ENCODE results near the gene TRIM9.
"Not testable (repeated sequence)": the region's sequence is repeated elsewhere in the genome, so short reads cannot be mapped to it uniquely, and the experiment has no call there.

The TRIM9 gene

DNA sequence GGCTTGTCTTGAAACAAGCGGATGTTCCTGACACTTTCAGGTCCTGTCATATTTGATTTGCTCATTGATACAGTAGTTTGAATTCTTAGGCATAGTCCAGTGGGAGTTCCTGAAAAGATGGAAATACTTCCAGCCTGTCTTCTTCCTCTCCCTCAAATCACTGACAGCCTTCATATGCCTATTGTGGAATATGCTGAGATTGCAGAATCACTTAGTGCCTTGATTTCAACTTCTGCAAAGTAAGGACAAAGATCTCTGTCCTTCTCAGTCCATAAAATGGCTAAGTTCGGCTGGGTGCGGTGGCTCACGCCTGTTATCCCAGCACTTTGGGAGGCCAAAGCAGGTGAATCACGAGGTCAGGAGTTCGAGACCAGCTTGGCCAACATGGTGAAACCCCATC, 143.9 kb downstream of the TRIM9 start:
- ATAC-seq (no peak), DNase-seq (ENCODE audit: low spot score in 2 of 2) (no peak)
- H3K9me3 Mint-ChIP-seq: no peaks in the 10 kb centered on the region
- H3K27ac Mint-ChIP-seq: no peak overlapping the region
- H3K4me1 Mint-ChIP-seq: peaks cover 8% of the 10 kb centered on the region
- no peak overlapping the region for H3K4me3 Mint-ChIP-seq
- peaks cover 6% of the 10 kb centered on the region for H3K36me3 Mint-ChIP-seq

DNA sequence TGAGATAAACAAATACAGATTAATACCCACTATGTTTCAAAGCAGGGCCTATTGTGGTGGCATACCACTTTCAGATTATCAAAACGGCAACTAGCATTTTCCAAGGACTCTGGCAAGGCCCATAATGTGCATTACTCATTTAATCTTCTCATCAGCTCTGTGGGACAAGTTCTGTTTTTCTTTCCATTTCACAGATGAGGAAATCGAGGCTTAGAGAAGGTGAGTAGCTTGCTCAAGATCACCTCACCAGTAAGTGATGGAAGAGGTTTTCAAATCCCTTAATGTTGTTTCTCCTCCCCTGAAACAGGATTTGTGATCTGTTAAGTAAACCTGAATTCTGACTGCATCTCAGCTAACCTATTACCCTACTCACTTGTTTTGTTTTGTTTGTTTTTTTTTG, 146.7 kb downstream of the TRIM9 start:
- ATAC-seq (no peak), DNase-seq (ENCODE audit: low spot score in 2 of 2) (no peak)
- Mint-ChIP-seq H3K27ac (no peak overlapping the region), H3K9me3 (no peaks in the 10 kb centered on the region), H3K36me3 (no peaks in the 10 kb centered on the region), H3K4me1 (peaks cover 8% of the 10 kb centered on the region), H3K4me3 (no peak overlapping the region)

DNA sequence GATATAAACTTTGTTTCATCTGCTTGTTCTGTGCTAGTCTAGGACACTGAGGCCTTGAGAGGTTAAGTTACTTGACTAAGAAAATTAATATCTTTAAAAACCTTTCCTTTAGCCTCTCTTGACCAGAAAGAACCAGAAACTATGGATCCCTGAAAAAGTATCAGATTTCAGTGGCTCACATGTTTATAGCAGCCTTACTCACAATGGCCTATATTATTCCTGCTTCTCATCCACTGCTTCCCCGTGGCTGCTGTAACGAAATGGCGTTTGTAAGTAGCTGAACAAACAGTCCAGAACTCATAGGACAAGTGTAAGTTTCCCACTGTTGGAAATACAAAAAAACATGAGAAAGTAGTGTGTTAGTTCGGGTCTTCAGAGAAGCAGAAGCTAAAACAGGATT, 147.5 kb downstream of the TRIM9 start:
- no peak for DNase-seq (ENCODE audit: low spot score in 2 of 2)
- no peaks in the 10 kb centered on the region for H3K9me3 Mint-ChIP-seq
- no peak overlapping the region for H3K27ac Mint-ChIP-seq
- H3K4me3 Mint-ChIP-seq: no peak overlapping the region
- H3K4me1 Mint-ChIP-seq: peaks cover 8% of the 10 kb centered on the region
- ATAC-seq: no peak
- no peaks in the 10 kb centered on the region for H3K36me3 Mint-ChIP-seq

DNA sequence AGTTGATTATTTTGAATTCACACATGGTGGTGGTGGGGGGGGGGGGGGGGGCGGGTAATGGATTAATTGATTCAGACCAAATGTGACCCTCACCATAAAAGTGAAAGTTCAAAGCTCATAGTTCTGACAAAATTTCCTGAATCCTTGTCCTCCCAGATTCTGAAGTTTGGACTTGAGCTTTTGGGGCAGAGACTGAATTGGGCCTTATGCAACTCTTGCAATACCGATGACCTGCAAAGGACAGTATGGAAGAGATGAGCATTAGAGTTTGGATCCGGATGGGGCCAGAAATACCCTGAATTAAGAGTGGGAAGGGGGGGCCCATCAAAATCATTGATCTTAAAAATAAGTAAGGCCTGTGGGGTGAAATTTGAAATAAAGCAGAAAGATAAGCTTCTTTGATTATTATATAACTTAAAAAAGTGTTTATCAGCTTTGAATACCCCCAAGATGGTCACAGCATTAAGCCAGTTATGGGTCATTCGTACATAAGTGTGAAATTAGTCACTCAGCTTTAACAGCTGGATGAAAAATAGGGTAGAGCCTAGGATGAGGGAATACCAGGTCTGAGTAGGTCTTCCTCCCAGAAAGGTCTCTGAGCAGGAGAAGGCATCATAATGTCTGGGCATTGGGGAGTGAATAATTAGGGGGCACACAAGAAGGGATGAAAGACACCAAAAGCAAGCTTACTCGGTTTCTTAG, 148.5 kb downstream of the TRIM9 start:
- peaks cover 8% of the 10 kb centered on the region for H3K4me1 Mint-ChIP-seq
- ATAC-seq (no peak), DNase-seq (ENCODE audit: low spot score in 2 of 2) (no peak)
- no peak overlapping the region for H3K4me3 Mint-ChIP-seq
- H3K27ac Mint-ChIP-seq: no peak overlapping the region
- H3K9me3 Mint-ChIP-seq: no peaks in the 10 kb centered on the region
- H3K36me3 Mint-ChIP-seq: no peaks in the 10 kb centered on the region

DNA sequence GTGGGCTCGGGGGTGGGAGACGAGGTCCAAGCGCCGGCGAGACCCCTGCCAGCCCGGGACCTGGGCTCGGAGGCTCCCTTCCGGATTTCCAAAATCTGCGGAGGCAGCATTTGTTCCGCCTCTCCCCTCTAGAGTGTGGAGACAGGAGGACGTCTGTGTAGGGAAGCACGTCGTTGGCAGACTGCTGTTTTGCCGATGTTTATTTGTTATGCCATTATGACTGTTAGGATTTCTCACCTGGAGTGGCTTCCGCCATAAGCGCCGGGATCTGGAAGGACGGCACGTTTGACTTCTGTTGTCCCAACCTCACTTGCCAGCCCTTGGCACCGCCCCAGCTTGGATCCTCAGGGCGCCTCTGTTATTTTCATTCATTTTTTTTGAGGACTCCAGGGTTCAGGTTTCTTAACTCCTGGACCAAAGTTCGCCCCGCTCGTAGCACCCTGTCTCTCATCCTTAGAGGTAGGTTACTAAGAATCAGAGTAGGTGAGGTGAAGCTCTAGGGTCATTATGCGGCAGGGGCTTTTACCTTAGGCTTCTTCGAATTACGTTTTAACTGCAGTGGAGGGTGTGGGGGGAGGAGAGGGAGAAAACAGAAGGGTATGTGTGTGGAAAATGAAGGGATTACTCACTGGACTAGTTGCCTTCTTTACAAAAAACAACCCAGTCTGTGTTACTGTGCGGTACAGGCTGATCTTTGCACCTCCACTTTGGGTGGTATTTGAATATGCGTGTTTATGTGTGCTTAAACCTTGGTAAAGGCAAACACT, 150.1 kb downstream of the TRIM9 start:
- H3K36me3 Mint-ChIP-seq: no peaks in the 10 kb centered on the region
- H3K9me3 Mint-ChIP-seq: no peaks in the 10 kb centered on the region
- peaks cover 8% of the 10 kb centered on the region for H3K4me1 Mint-ChIP-seq
- peak overlapping the region; percentile 78 for H3K4me3 Mint-ChIP-seq
- peak; percentile 39 for ATAC-seq
- no peak overlapping the region for H3K27ac Mint-ChIP-seq
- DNase-seq (ENCODE audit: low spot score in 2 of 2): no peak

DNA sequence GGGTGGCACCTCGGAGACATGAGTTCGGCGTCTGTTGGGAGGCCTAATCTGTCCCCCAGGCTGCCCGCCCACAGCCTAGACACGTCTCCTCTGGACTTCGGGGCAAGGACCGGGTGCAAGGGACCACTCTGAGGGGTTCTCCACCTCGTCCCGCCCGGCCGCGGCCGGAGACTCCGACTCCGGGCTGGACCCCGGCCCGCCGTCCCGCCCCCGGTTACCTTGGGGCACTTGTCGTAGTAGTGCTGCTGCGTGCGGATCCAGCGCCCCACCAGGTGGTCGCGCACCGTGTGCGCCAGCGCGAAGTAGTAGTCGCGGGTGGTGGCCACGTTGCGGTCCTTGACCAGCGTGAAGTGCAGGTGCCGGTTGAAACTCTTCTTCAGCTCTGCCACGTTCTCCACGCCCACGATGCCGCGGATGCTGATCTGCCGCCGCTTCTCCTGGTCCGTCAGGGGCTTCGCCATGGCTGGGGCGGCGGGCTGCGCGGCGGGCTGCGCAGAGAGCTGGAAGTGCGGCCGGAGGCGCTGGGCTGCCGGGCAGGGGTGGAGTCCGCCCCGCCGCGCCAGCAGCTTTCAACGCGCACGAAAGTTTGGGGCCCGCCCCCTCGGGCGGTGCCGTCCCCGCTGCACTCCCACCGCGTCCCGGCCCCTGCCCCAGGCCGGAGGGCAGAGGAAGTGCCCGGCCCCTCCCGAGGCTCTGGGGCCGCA, 150.8 kb downstream of the TRIM9 start, which contains the start of gene PYGL:
Gene PYGL, minus strand, starts transcription at position 541 of the 704 bp plus-strand sequence. Its CDS starts 80 bp downstream, at position 461.
- H3K27ac Mint-ChIP-seq: no peak within 1 kb of the TSS
- peaks cover 8% of the 10 kb centered on the region for H3K4me1 Mint-ChIP-seq
- peak within 1 kb of the TSS; percentile 78 for H3K4me3 Mint-ChIP-seq
- ATAC-seq (peak; percentile 81), DNase-seq (ENCODE audit: low spot score in 2 of 2) (peak; percentile 20 to 62)
- no peaks in the 10 kb centered on the region for H3K9me3 Mint-ChIP-seq
- H3K36me3 Mint-ChIP-seq: no peaks in the 10 kb centered on the region

DNA sequence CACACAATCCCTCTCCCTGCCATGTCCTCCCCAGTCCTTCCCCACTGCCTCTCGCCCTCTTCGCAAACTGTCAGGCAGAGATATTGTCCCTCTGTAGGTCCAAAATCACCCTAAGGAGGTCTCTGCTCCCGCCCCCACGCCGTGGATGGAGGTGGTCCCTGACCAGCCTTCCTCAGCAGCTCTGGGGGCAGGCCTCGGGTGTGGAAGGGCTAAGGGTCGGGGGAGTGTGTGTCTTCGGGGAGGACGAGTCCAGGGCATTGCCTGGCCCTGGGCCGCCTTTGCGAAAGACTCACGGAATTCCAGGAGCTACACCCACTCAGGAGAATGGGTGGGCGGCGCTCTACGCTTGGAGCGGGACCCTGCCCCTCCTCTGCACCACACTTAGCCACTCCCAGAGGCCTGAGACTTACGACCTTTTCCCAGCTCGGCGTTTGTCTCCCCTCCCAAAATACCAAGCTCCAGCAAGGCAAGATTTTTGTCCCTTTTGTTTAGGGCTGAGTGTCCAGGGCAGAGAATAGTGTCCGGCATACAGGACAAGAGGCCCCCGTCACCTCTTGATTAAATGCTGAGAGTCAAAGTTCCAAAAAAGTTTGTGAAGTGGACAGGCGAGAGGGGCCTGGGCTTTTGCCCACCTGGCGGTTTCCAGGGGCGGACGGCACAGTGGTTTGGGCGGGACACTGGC, 151.5 kb downstream of the TRIM9 start:
- no peak for DNase-seq (ENCODE audit: low spot score in 2 of 2)
- H3K9me3 Mint-ChIP-seq: no peaks in the 10 kb centered on the region
- ATAC-seq: no peak
- H3K4me1 Mint-ChIP-seq: peaks cover 8% of the 10 kb centered on the region
- H3K36me3 Mint-ChIP-seq: no peaks in the 10 kb centered on the region
- H3K4me3 Mint-ChIP-seq: peak overlapping the region; percentile 78
- H3K27ac Mint-ChIP-seq: no peak overlapping the region

DNA sequence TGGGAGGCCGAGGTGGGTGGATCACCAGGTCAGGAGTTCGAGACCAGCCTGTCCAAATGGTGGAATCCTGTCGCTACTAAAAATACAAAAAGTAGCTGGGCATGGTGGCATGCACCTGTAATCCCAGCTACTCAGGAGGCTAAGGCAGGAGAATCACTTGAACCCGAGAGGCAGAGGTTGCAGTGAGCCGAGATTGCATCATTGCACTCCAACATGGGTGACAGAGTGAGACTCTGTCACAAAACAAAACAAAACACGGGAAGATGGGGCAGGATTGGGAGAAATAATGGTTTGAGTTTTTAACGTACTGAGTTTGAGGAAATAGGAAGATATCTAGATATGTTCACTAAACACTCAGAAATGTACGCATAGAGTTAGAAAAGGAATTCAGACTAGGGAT, 153.3 kb downstream of the TRIM9 start:
- not testable (repeated sequence) for ATAC-seq; H3K4me1 Mint-ChIP-seq; DNase-seq (ENCODE audit: low spot score in 2 of 2); H3K9me3 Mint-ChIP-seq; H3K4me3 Mint-ChIP-seq; H3K36me3 Mint-ChIP-seq; H3K27ac Mint-ChIP-seq

DNA sequence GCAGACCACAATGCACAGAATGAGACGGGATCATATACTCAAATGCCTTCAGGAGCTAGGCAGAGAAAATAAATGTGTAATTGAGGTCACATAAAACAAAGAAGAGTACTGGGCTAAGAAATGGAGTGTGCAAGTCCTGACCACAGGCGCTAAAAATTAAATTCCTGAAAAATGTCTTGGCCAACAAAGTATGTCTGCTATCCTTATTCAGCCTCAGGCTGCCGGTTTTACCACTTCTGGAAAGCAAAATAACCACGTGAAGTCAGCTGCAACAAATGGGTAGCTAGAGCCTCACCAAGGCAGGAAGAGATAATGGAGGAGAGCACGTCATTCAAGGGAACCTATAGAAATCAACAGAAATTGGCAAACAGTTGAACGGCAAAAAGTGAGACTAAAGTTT, 153.8 kb downstream of the TRIM9 start:
- DNase-seq (ENCODE audit: low spot score in 2 of 2): no peak
- H3K9me3 Mint-ChIP-seq: no peaks in the 10 kb centered on the region
- peaks cover 8% of the 10 kb centered on the region for H3K4me1 Mint-ChIP-seq
- no peak for ATAC-seq
- no peak overlapping the region for H3K4me3 Mint-ChIP-seq
- H3K36me3 Mint-ChIP-seq: no peaks in the 10 kb centered on the region
- no peak overlapping the region for H3K27ac Mint-ChIP-seq

DNA sequence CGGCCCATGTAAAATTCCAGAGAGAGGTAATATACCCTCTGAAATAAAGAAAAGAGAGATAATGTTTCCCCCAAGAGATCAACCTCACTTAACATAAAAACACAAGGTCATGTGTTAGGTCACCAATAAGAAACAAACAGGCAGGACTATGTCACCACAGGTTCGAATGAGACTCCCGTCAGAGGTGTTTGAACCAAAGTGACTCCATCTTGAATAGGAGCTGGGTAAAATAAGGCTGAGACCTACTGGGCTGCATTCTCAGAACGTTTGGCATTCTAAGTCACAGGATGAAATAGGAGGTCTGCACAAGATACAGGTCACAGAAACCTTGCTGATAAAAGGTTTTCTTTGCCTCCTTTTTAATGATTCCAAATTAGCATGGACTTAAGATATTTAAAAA, 157.1 kb downstream of the TRIM9 start:
- Mint-ChIP-seq H3K27ac (no peak overlapping the region), H3K9me3 (no peaks in the 10 kb centered on the region), H3K36me3 (no peaks in the 10 kb centered on the region), H3K4me1 (no peaks in the 10 kb centered on the region), H3K4me3 (no peak overlapping the region)
- DNase-seq (ENCODE audit: low spot score in 2 of 2) (no peak), ATAC-seq (no peak)

DNA sequence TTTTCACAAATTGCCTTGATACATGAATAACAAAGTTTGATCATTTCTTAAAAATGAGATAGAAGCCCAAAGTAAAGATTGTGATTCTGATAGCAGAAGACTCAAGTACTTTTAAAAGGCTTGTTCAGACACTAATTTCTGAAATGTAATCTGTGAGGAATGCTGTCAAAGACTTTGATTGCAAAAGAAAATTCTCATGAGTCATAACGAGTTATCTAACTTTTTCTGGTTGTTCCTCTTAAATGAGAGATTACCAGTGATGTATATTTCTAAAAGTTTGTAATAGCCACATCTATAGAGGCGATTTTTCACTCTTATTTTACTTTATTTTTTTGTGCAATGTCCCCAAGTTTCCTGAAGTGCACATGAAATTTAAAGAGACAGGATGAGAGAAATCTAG, 157.6 kb downstream of the TRIM9 start:
- Mint-ChIP-seq H3K9me3 (no peaks in the 10 kb centered on the region), H3K4me1 (no peaks in the 10 kb centered on the region), H3K36me3 (no peaks in the 10 kb centered on the region), H3K27ac (no peak overlapping the region), H3K4me3 (no peak overlapping the region)
- no peak for DNase-seq (ENCODE audit: low spot score in 2 of 2)
- no peak for ATAC-seq

DNA sequence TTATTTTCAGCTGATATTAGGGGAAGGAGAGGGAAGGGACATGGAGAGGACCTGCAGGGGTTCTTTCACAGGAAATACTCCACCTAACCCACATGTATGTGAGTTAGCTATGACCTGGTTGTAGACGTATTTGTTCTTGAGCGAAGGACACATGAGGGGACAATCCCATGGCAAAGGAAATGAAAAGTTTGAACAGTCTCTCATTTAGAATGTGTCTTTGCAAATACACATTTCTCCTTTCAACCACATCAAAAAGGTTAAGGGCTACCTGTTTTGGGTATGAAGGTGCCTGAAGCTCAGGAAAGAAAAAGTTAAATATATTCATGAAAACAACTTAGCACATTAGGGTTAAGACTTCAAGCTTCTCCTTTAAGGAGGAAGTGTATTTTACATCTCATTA, 158.0 kb downstream of the TRIM9 start:
- Mint-ChIP-seq H3K27ac (no peak overlapping the region), H3K4me3 (no peak overlapping the region), H3K9me3 (no peaks in the 10 kb centered on the region), H3K36me3 (no peaks in the 10 kb centered on the region), H3K4me1 (no peaks in the 10 kb centered on the region)
- no peak for ATAC-seq
- DNase-seq (ENCODE audit: low spot score in 2 of 2): no peak

DNA sequence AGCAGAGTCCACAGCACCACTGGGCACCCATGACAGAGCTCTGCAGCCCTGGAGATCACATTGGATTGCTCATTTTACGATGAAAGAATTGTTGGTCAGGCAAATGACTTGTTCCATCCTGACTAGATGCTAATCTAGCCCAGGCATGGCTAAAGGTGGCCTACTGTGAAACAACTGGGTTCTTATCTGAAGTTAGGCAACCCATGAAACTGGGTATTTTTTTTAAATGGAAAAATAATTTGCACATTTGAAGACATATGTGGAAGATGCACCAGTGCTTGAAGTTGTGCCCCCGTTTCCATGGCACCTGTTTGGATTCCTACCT, 158.9 kb downstream of the TRIM9 start:
- no peaks in the 10 kb centered on the region for H3K4me1 Mint-ChIP-seq
- ATAC-seq: no peak
- no peaks in the 10 kb centered on the region for H3K9me3 Mint-ChIP-seq

DNA sequence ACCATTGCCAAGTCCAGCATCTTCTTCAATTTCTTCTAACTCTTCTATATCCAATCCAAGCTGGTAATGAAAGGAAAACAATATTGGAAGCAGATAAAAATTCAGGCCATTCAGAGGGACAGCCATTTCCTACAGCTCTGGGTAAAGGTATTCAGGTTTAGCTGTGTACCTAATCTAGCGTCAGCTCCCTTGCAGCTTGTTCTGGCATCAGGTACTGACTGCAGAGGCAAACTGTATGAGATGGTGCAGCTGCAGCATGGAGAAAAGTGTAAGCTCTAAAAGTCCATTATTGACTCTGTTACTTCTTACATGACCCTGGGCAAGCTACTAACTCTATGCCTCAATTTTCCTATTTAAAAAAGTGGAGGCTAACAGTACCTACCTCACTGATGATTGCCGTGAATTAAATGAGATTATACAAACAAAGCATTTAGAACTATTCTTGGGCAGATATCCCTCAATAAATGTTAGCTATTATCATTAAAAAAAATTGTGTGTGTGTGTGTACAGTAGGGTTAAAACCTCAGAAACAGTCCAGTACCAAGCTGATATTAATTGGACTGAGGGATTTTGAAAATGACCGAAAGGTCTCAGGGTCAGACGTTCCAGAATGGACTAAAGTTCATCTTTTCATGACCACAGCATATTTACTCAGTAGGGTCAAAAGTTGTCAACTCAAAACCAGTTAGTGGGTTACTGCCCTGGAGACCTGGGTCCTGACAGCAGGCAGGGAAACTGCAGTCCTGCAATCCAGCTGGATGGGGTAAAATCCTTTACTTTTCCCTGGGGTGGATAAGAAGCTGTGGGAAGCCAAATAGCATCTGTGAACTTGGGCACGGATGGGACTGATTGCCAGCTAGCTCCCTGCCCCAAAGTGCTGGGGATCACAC, 159.5 kb downstream of the TRIM9 start:
- ATAC-seq: no peak
- no peaks in the 10 kb centered on the region for H3K36me3 Mint-ChIP-seq
- DNase-seq (ENCODE audit: low spot score in 2 of 2): no peak
- no peaks in the 10 kb centered on the region for H3K9me3 Mint-ChIP-seq
- H3K4me1 Mint-ChIP-seq: no peaks in the 10 kb centered on the region
- H3K27ac Mint-ChIP-seq: no peak overlapping the region
- H3K4me3 Mint-ChIP-seq: no peak overlapping the region

More for the DNA sequence above, 158.9 kb downstream of the TRIM9 start:
- no peak for DNase-seq (ENCODE audit: low spot score in 2 of 2)
- no peaks in the 10 kb centered on the region for H3K36me3 Mint-ChIP-seq
- H3K4me3 Mint-ChIP-seq: no peak overlapping the region
- no peak overlapping the region for H3K27ac Mint-ChIP-seq
